Left kidney (tissue), 2 donors: ENCODE results near the gene DST. TPM values are rescaled to one million over a fixed set of nuclear protein-coding genes. Genes with fewer than 3 reads are reported as not detected.
"Not testable (repeated sequence)": the region's sequence is repeated elsewhere in the genome, so short reads cannot be mapped to it uniquely, and the experiment has no call there.

Source experiments
- DNase-seq: peaks from one replicate; pipeline ENCODE4 v3.0.0-alpha.2; 2013
- polyA plus RNA-seq: library from polyadenylated mRNA; unstranded; fragments of 120-200 nt; gene quantifications from one replicate; pipeline ENCODE4 v1.2.1, GENCODE V29; 2013; ENCODE audit not compliant: insufficient read length

The DST gene
- polyA plus RNA-seq, 1 donor: 255 TPM

- DNase-seq: no peak
These were observed 21.3 kb upstream of the DST start for GRCh38 chr6:56664029-56664428.

GRCh38 chr6:56663344-56663743 is 20.7 kb upstream of the DST start:
- no peak for DNase-seq

- DNase-seq: not testable (repeated sequence)
These were observed 18.6 kb upstream of the DST start for GRCh38 chr6:56661338-56661737.

- DNase-seq: no peak
These were observed 17.7 kb upstream of the DST start for GRCh38 chr6:56660381-56660730.

GRCh38 chr6:56659721-56660380 is 17.2 kb upstream of the DST start:
- DNase-seq: no peak

GRCh38 chr6:56658326-56658725 is 15.6 kb upstream of the DST start:
- DNase-seq: no peak

GRCh38 chr6:56657354-56657753 is 14.7 kb upstream of the DST start:
- no peak for DNase-seq

- no peak for DNase-seq
These were observed 13.8 kb upstream of the DST start for GRCh38 chr6:56656466-56656865.

- DNase-seq: no peak
These were observed 13.3 kb upstream of the DST start for GRCh38 chr6:56655996-56656395.

GRCh38 chr6:56655249-56655648 is 12.6 kb upstream of the DST start:
- no peak for DNase-seq

GRCh38 chr6:56652994-56653393 is 10.3 kb upstream of the DST start:
- no peak for DNase-seq

GRCh38 chr6:56652231-56652630 is 9.5 kb upstream of the DST start:
- no peak for DNase-seq

GRCh38 chr6:56650191-56650590 is 7.5 kb upstream of the DST start:
- no peak for DNase-seq

GRCh38 chr6:56649782-56650181 is 7.1 kb upstream of the DST start:
- DNase-seq: no peak

- DNase-seq: no peak
These were observed 6.5 kb upstream of the DST start for GRCh38 chr6:56649053-56649769.

- DNase-seq: no peak
These were observed 4.6 kb upstream of the DST start for GRCh38 chr6:56647172-56647762.

- DNase-seq: no peak
These were observed 1.7 kb upstream of the DST start for GRCh38 chr6:56644366-56644765.

- no peak for DNase-seq
These were observed 845 bp upstream of the DST start for GRCh38 chr6:56643379-56644089.

GRCh38 chr6:56640374-56640773 is 2.3 kb downstream of the DST start:
- no peak for DNase-seq

GRCh38 chr6:56638760-56639159 is 3.9 kb downstream of the DST start:
- DNase-seq: no peak

- peak; percentile 48 for DNase-seq
These were observed 5.0 kb downstream of the DST start for GRCh38 chr6:56637640-56638039.

GRCh38 chr6:56628105-56628504 is 14.6 kb downstream of the DST start:
- no peak for DNase-seq

GRCh38 chr6:56625356-56625755 is 17.3 kb downstream of the DST start:
- DNase-seq: no peak
